GM21723 (cell line): Measurements from ENCODE around the gene ERC1.
"Not testable (repeated sequence)": the region's sequence is repeated elsewhere in the genome, so short reads cannot be mapped to it uniquely, and the experiment has no call there.

Experiments
- ATAC-seq: cut with Tn5 transposase; IDR thresholded peaks from one replicate; pipeline ENCODE4 v1.9.1; 2021; ENCODE audit warnings: mild to moderate bottlenecking, moderate library complexity; ENCODE audit not compliant: unreplicated experiment

ERC1 gene

GRCh38 chr12:1117371-1117770 is 126.3 kb downstream of the ERC1 start:
- no peak for ATAC-seq

GRCh38 chr12:1117970-1118563 is 127.0 kb downstream of the ERC1 start:
- no peak for ATAC-seq

GRCh38 chr12:1122786-1123185 is 131.8 kb downstream of the ERC1 start:
- ATAC-seq: no peak

GRCh38 chr12:1126091-1126490 is 135.1 kb downstream of the ERC1 start:
- no peak for ATAC-seq

- ATAC-seq: no peak
Measured at GRCh38 chr12:1127021-1127420, 136.0 kb downstream of the ERC1 start.

GRCh38 chr12:1130164-1130563 is 139.1 kb downstream of the ERC1 start:
- ATAC-seq: no peak

- ATAC-seq: no peak
Measured at GRCh38 chr12:1130571-1130970, 139.5 kb downstream of the ERC1 start.

- ATAC-seq: no peak
Measured at GRCh38 chr12:1131811-1132224, 140.8 kb downstream of the ERC1 start.

- ATAC-seq: no peak
Measured at GRCh38 chr12:1132311-1132710, 141.3 kb downstream of the ERC1 start.

GRCh38 chr12:1138691-1139090 is 147.7 kb downstream of the ERC1 start:
- no peak for ATAC-seq

GRCh38 chr12:1146758-1147157 is 155.7 kb downstream of the ERC1 start:
- ATAC-seq: not testable (repeated sequence)

- ATAC-seq: no peak
Measured at GRCh38 chr12:1147821-1148220, 156.8 kb downstream of the ERC1 start.

GRCh38 chr12:1157046-1157445 is 166.0 kb downstream of the ERC1 start:
- no peak for ATAC-seq

- ATAC-seq: no peak
Measured at GRCh38 chr12:1161197-1161596, 170.2 kb downstream of the ERC1 start.

GRCh38 chr12:1162081-1162760 is 171.2 kb downstream of the ERC1 start:
- no peak for ATAC-seq

GRCh38 chr12:1167784-1168183 is 176.8 kb downstream of the ERC1 start:
- ATAC-seq: no peak

- ATAC-seq: no peak
Measured at GRCh38 chr12:1170411-1170810, 179.4 kb downstream of the ERC1 start.

GRCh38 chr12:1171657-1172408 is 180.8 kb downstream of the ERC1 start:
- no peak for ATAC-seq

GRCh38 chr12:1173781-1174617 is 183.0 kb downstream of the ERC1 start:
- no peak for ATAC-seq

- no peak for ATAC-seq
Measured at GRCh38 chr12:1174659-1175058, 183.6 kb downstream of the ERC1 start.

- ATAC-seq: no peak
Measured at GRCh38 chr12:1176191-1176590, 185.2 kb downstream of the ERC1 start.
